GM21723 (cell line): ENCODE measurements around the gene PHF19.

Source experiments
- ATAC-seq: cut with Tn5 transposase; IDR thresholded peaks from one replicate; pipeline ENCODE4 v1.9.1; 2021; ENCODE audit warnings: mild to moderate bottlenecking, moderate library complexity; ENCODE audit not compliant: unreplicated experiment

Gene PHF19

DNA sequence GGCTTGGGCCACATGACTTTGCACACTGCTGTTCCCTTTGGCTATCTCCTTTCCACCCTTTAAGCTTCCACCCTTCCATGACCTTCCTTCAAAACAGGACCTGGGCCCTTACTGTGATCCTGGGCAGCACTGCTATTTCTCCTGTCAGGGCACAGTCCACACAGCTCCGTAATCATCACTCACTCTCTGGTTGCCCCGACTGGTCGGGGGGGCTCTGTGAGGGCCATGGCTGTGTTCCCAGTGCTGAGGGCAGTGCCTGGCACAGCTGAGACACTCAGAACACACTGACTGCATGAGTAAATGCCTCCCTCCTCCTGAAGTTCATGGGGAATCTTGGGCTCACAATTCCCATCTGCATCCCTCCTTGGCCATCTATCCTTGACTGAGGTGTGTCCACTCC is 37.4 kb upstream of the PHF19 start:
- no peak for ATAC-seq

DNA sequence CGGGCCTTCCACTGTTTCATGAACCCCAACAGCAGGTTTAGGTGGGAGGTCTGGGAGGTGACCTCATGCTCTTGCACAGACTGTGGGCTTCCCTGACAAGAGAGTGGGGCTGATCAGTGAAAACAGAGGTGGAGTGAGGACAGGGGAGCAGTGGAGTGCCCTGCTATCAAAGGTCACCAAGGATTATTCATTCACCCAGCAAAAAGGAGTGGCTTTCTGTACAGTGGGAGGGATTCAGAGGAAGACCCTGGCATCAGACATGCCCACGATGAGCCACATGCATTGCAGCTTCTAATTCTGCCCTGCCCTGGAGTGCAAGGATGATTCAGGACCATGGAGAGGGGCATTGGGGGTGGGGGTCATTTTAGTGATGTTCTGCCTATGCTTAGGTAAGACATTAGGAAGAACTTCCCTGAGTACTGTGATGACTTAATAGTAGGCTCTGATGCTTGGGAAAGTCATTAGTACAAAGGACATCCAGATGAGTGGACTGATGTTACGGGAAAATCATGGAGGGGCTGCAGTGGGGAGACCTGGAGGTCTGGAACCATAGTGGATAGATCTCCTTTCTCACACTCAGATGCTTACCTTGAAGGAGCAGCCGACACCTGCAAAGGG is 36.8 kb upstream of the PHF19 start:
- no peak for ATAC-seq

DNA sequence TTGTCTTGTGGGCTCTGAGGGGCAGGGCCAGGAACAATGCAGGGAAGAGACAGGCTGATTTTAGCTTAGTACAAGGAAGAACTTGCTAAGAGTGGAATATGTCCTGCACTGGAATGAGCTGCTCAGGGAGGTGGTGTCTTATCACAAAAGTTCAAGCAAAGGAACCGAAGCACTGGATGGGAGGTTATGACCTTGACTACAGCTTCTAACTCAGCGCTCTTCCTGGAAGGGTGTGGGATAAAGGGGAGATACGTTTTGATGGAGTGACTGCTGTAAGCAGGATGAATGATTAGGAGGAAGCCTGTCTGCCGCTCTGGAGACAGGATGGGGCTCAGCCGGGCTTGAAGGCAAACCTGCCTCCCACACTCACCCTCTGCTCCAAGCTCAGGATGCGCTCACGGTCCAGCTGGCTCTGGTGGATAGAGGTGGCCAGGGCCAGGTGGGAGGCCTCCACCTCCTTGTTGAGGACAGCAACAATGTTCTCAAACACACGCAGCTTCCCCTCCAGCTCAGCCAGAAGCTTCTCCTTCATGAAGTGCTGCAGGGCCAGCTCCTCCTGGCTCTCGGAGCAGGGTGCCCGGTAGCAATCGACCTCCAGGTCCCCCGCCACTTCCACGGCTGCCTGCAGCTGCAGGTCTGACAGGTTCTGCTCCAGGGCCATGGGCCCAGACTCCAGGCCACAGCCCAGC is 36.1 kb upstream of the PHF19 start:
- ATAC-seq = no peak

DNA sequence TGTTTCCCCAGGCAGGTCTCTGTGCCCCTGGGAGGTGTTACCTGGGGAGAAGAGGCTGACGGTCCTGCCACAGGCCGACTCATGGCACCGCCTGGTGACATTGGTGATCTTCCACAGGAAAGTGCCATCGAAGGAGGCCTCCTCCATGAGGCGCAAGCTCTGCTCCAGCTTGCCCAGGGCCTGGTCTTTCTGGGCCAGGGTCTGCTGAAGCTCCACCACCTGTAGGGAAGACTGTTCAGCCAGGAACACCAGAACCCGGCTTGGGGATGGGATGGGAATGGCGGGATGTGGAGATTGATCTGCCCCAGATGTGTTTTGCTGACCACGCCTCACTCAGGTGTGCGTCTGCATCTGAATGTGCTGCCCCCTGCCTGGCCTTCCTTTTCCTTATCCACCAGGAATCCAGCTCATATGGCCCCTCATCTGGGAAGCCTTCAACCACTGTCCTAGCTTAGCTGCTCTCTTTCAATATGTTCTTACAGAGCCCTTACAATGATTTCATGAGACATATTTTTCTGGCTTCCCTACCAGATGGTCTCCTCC is 34.4 kb upstream of the PHF19 start:
- no peak for ATAC-seq

DNA sequence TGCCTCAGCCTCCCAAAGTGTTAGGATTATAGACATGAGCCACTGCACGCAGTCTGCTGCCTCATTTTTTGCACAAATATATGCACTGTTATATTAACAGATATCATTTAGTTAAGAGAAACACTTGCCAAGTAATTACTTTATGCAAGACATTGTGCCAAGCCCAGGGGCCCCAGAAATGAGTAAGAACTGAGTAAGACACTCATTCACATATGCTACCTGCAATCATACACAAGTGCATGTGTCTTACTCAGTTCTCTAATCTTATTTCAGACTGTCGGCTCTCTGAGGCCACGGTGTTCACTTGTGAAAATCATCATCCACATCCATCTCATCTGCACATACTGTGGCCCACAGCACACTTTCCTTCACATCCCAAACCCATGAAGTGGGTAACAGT is 33.7 kb upstream of the PHF19 start:
- ATAC-seq = no peak

DNA sequence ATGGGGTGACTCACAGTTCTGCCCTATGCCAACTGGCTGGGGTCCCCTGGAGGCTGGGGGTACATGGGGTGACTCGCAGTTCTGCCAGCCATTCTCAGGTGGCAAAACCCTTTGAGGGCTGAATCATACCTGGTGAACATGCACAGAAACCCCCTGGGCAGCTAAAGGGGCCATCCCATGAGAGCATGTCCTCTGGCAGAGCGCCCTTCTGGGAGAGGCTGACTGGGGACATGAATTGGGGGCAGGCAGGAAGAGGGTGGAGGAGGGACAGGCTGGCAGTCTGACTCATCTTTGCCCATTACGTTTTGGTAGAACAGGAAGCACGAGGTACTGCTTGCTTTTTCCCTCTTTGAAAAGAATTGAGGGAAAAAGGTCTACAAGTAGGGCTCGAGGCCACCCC is 32.9 kb upstream of the PHF19 start:
- no peak for ATAC-seq

DNA sequence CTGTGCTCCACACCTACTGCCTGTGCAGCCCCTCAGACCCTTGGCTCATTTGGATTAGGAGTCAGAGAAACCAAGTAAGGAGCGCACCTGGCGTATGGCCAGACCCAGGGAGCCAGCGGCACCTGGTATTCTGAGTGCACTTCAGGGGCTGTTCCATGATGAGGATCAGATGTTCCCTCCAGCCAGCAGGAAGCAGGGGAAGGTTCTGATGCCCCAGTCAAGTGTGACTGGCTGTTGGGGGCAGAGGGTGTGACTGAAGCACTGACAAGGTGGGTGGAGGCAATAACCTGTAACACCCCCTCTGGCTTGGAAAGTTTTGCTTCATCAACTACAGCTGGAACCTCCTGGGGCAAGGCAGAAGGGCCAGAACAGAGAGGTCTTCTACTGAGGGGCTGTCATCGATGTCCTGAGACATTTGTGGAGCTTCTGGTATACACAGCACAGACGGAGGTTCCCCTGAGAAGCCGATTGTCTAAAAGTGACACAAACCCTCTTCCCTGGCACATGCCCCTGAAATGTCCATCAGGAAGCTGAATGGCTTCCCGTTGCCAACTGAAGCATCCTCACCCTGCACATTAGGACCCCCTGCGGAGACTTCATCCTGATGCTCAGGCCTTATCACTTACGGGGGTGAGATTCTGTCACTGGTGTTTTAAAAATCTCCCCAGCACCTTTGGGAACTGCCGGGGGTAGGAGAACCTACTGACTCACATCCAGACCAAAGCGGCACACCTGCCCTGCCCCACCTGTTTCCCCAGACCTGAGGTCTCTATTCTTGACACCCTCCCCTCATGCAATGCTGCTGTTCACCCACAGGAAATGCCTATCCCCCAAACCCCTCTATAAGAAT is 28.6 kb upstream of the PHF19 start:
- ATAC-seq = no peak

DNA sequence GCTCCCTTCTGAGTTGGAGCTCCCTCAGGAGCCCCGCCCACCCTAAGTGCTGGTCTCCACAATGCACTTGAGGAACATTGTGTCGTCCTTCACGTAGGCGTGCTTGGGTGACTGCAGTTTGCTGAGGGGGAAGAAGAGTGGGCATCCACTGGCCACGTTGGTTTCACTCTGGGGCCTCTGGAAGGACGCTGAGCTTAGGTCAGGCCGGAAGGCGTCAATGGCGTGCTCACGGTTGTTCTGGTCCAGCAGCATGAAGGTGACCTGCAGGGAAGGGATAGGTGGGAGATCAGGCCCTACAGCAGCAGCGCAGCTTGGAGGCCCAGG is 28.0 kb upstream of the PHF19 start:
- ATAC-seq = no peak

DNA sequence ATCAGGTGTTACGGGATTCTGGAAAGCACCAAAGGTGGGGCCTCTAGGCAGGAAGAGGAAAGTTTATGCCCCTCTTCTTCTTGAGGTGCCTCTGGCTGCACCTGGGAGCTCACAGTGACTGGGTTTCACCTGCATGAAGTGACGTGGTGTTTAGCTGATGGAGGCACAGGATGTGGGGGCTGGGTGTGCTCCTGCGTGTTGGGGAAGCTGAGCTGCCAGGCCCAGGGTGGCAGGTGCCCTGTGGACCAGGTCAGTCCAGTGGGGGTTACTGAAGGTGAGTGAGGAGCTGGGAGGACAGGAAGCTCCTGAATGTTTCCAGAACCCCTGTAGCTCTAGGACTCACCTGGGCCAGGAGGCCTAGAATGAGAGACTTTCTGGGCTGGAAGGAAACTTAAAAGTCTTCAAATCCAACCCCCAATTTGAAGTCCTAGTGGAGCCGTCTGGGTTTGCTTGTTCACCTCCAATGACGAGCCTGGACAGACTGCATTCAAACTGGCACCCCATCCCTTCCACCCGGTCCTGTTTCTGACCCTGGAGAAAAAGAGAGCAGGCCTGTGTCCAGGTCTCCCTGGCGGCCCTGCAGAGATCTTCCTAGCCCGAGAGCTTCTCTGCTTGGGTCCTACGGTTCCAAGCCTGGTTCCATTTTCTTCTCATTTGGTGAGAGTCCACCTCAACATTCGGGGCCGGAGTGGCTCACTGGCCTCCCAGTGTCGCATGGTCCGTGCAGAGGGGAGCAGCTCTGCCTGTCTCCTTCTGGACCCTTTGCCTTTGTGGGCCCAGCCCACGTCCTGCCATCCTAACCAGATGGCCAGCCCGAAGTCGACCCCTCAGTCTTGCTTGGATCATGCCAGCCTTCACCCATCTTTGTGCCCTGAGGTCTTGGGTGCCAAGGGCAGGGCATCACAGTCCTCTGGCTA is 27.3 kb upstream of the PHF19 start:
- ATAC-seq = no peak

DNA sequence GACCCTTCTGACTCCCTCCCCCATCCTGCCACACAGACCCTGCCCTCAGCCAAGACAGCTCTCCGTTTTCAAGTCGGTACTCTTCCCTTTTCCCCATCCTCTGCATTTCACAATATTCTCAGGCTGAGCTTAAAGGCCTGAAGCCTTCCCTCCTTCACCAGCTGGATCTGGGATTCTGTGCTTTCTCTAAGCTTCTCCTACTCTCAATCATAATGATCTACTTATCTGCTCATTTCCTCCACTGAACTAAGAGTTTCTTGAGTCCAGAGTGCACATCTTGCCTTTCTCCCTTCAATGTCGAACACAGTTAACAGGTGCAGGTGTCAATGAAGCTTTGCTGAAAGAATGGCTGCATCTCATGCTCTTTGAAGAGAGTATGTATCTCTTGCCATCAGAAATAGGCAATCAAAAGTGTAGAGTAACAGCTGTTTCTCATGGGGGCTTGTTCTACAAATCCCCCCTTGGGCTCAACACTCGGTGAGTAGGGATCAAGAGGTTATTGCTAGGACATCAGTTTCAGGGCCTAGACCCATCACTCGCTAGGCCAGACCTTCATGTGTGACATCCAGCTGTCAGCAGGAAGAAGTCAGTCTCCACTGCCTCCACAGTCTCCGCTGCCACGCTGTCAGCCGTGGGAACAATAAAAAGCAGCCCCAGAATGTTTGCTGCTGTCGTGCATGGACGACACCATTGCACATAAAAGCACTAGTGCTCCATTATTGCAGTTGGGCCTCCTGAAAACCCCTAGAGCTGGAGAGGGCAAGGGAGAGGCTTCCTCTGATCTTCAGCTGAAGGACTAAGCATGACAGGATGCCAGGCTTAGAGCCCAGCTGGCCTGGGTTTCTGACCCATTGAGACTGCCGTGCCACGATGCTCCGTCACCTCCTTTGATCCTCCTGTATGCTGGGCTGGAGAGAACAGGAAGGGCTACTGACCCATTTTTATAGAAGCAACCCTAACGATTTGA is 25.9 kb upstream of the PHF19 start:
- ATAC-seq = no peak

DNA sequence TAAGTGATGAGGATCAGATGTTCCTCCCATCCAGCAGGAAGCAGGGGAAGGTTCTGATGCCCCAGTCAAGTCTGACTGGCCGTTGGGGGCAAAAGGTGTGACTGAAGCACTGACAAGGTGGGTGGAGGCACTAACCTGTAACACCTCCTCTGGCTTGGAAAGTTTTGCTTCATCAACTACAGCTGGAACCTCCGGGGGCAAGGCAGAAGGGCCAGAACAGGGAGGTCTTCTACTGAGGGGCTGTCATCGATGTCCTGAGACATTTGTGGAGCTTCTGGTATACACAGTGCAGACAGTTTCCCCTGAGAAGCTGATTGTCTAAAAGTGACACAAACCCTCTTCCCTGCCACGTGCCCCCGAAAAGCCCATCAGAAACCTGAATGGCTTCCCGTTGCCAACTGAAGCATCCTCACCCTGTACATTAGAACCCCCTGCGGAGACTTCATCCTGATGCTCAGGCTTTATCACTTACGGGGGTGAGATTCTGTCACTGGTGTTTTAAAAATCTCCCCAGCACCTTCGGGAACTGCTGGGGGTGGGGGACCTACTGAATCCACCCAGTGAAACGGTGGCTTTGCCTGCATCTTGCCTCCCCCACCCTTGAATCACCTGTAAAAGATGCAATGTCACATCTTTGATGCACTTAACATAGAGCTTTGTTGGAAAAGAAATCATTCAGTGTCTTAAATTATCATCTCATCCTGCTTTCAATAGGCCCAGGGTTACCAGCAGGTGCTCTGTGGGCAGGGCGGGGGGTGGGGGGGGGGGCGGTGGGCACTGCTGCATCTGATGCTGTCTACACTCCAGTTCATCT is 25.0 kb upstream of the PHF19 start:
- no peak for ATAC-seq

DNA sequence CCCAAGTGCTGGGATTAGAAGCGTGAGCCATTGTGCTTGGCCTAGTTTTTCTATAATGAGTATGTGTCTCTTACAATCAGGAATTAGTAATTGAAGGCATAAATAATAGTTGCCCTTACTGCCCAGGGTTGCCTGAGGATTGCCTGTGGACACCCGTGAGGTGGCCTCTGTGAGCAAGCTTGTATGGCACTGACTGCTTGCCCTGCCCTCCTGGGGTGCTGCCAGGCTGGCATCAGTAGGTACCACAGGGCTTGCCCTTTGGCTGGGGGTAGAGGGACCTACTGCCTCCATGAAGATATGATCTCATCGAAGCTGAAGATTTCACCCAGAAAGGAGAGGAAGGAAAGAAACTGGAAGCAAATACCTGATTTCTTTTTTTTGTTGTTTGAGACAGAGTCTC is 23.8 kb upstream of the PHF19 start:
- ATAC-seq = no peak

DNA sequence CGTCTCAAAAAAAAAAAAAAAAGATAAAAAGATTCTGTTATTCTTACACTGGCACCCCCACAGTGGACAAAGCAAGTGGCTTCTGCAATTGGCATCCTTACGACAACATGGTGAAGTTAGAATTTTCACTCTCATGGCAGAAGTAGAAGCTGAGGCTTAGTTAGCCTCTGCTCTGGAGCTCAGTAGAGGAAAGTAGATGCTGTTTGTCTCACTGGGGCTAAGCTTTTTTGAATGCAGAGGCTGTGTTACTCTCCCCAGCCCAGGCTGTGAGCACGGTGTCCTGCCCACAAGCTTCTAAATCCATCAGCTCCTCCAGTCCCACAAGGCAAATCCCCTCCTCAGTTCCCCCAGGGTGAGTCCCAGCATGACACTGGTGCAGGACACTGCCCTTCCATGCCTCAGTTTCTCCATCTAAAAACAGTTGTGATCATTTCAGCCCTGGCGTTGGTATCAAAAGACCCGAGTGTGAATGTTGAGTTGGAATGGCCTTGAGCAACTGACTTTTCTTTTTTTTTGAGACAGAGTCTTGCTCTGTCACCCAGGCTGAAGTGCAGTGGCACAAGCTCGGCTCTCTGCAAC is 22.6 kb upstream of the PHF19 start:
- no peak for ATAC-seq

DNA sequence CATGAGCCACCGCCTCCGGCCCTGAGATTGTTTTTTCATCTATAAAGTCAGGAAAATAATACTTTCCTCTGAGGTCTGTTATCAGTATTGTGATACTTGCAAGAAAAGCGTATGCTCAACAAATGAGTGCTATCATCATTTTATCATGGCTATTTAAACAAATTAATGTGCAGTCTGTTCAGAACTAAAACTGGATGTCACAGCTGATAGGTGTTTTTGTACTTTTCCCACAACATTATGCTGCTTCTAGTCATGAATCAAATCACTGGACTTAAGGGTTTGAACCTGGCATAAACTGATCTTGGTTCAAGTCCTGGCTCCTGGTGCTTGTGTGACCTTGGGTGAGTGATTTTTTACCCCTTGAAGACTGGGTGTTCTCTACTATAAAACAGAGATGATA is 21.4 kb upstream of the PHF19 start:
- ATAC-seq = no peak

DNA sequence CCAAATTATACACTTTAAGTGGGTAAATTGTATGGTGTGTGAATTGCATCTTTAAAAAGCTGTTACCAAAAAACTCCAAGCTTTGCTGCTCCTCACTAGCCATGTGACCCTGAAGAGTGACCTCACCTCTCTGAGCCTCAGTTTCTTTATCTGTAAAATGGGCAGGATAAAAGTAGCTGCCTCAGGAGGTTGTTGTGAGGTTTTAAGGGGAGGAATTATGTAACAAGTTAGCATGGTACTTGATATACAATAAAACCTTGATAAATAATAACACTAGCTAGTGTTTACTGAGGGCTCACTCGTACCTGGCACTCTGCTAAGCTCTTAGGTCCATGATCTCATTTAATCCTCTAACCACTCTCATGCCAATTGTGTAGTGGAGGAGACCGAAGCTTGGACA is 19.0 kb upstream of the PHF19 start:
- ATAC-seq = no peak

DNA sequence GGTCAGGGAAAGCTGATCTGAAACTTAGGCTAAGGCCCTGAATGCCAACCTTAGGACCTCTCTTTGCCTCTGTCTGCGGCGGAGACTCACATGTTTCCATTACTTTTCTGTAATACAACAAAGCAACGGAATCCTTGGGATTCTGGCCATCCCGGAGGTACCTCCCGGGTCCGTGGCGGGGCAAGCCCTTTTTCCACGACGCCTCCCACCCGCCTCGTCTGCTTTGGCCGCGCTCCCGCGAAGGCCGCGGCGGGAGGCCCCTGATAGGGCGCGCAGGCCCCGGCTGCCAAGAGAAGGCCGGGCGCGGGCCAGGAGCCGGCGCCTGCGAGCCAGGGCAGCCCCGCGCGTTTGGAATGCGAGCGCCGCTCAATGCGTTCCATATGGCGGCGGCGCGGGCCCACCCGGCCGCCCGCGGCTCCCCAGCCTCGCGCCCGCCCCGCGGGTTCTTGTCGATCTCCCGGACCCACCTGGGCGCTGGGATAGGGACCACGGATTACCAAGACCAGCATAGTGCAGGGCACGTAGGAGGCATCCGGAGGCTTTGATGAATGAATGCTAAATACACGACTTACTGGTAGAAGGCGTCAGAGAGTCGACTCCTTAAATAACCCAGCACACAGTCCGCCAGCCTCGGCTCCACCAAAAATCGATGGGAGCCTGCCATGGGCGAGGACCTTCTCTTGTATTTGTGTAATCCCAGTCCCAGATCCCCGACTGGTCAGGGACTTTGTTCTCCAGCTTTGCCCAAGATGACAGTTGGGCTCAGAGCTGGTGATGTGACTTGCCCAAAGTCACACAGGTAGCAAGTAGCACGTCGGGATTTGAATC is 17.5 kb upstream of the PHF19 start:
- no peak for ATAC-seq

DNA sequence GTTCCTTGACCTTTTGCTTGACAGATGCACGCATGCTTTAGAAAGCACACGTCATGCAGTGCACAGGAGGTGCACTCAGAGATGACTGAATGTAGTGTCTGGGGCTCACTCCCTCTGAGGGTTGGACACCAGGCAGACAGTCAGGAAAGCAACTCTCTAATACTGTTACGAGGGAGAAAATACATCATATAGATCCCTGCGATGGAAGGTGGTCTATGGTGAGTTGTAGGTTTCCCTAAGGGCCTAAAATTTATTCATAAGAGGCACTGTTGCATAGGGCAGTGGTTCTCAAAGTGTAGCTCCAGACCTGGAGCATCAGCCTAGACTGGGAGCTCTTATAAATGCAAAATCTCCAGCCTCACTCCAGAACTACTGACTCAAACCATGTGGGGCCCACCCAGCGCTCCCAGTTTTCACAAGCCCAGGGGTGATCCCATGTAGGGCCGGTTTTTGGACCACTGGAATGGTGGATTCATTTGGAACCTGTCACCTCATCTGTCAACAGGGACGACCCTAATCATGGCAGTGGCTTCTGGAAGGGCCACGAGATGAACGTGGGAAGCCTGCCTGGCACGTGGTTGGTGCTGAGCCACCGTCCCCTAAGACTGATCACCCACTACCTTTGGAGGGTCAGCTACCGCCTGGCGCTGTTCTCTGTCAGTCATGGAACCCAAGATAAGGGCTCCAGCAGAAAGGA is 16.8 kb upstream of the PHF19 start:
- ATAC-seq = no peak
